ENCODE results near the gene FANCC.

The FANCC gene

GRCh38 chr9:95292226-95292625 lies 25.3 kb downstream of the FANCC start:
- TF ChIP-seq CTCF (IDR thresholded peaks at IDR 0.05; ENCODE audit: low read depth, low read length): no peak
- H3K9me3 ChIP-seq (ENCODE audit: severe bottlenecking): no peaks in the 10 kb centered on the region
- DNase-seq: no peak
- no peak overlapping the region for H3K27ac ChIP-seq
- H3K36me3 ChIP-seq: no peaks in the 10 kb centered on the region
- H3K27me3 ChIP-seq (ENCODE audit: insufficient read depth, low read depth, severe bottlenecking): no peaks in the 10 kb centered on the region
- H3K4me3 ChIP-seq (ENCODE audit: low read depth, low read length): no peak overlapping the region

- H3K9me3 ChIP-seq (ENCODE audit: severe bottlenecking): no peaks in the 10 kb centered on the region
- H3K36me3 ChIP-seq: no peaks in the 10 kb centered on the region
- TF ChIP-seq CTCF (IDR thresholded peaks at IDR 0.05; ENCODE audit: low read depth, low read length): no peak
- H3K27me3 ChIP-seq (ENCODE audit: insufficient read depth, low read depth, severe bottlenecking): no peaks in the 10 kb centered on the region
- H3K27ac ChIP-seq: no peak overlapping the region
- no peak overlapping the region for H3K4me3 ChIP-seq (ENCODE audit: low read depth, low read length)
- DNase-seq: no peak
Measured at GRCh38 chr9:95286151-95286550, 31.4 kb downstream of the FANCC start.

GRCh38 chr9:95285307-95285706 lies 32.2 kb downstream of the FANCC start:
- H3K36me3 ChIP-seq: no peaks in the 10 kb centered on the region
- H3K9me3 ChIP-seq (ENCODE audit: severe bottlenecking): peaks cover 4% of the 10 kb centered on the region
- H3K27ac ChIP-seq: no peak overlapping the region
- no peaks in the 10 kb centered on the region for H3K27me3 ChIP-seq (ENCODE audit: insufficient read depth, low read depth, severe bottlenecking)
- DNase-seq: no peak
- TF ChIP-seq CTCF (IDR thresholded peaks at IDR 0.05; ENCODE audit: low read depth, low read length): no peak
- H3K4me3 ChIP-seq (ENCODE audit: low read depth, low read length): no peak overlapping the region

- no peaks in the 10 kb centered on the region for H3K36me3 ChIP-seq
- H3K27me3 ChIP-seq (ENCODE audit: insufficient read depth, low read depth, severe bottlenecking): no peaks in the 10 kb centered on the region
- DNase-seq: no peak
- TF ChIP-seq CTCF (IDR thresholded peaks at IDR 0.05; ENCODE audit: low read depth, low read length): no peak
- no peak overlapping the region for H3K27ac ChIP-seq
- H3K9me3 ChIP-seq (ENCODE audit: severe bottlenecking): peaks cover 4% of the 10 kb centered on the region
- no peak overlapping the region for H3K4me3 ChIP-seq (ENCODE audit: low read depth, low read length)
Measured at GRCh38 chr9:95284162-95285080, 33.1 kb downstream of the FANCC start.

GRCh38 chr9:95283673-95284072 lies 33.8 kb downstream of the FANCC start:
- DNase-seq: no peak
- TF ChIP-seq CTCF (IDR thresholded peaks at IDR 0.05; ENCODE audit: low read depth, low read length): no peak
- Histone ChIP-seq H3K9me3 (ENCODE audit: severe bottlenecking) (peaks cover 4% of the 10 kb centered on the region), H3K27ac (no peak overlapping the region), H3K4me3 (ENCODE audit: low read depth, low read length) (no peak overlapping the region), H3K27me3 (ENCODE audit: insufficient read depth, low read depth, severe bottlenecking) (no peaks in the 10 kb centered on the region), H3K36me3 (no peaks in the 10 kb centered on the region)

Data from WERI-Rb-1 (cell line).